ENCODE results near the gene RECQL. TPM values are rescaled to one million over a fixed set of nuclear protein-coding genes. Genes with fewer than 3 reads are reported as not detected.
A peak's percentile ranks its signal among the peaks of the same experiment; 100 is the strongest.
"Not testable (repeated sequence)": the region's sequence is repeated elsewhere in the genome, so short reads cannot be mapped to it uniquely, and the experiment has no call there.

RECQL gene
- total RNA-seq, 1 donor, result 95.9 TPM

DNA sequence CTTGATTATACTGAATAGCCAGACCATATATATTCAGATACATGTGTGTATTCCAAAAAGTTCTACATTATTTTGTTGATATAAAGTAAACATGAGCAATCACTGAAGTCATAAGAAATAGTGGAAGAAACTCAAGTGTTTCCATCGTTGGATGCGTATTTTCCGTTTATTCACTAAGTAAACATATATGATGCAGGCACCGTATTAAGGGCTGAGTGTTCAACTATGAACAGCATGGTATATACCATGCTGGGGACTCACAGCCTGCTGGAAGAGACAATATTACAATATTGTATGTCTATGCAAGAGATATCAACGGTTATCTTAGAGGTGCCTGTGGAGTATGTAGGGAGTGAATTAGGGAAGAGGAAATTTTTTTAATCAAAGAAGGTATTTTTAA is 62.8 kb downstream of the RECQL start:
- DNase-seq (ENCODE audit: low read depth), result no peak
- peak overlapping the region; percentile 89 for H3K4me3 ChIP-seq (ENCODE audit: low read depth, low read length)
- TF ChIP-seq, protein P1, sequence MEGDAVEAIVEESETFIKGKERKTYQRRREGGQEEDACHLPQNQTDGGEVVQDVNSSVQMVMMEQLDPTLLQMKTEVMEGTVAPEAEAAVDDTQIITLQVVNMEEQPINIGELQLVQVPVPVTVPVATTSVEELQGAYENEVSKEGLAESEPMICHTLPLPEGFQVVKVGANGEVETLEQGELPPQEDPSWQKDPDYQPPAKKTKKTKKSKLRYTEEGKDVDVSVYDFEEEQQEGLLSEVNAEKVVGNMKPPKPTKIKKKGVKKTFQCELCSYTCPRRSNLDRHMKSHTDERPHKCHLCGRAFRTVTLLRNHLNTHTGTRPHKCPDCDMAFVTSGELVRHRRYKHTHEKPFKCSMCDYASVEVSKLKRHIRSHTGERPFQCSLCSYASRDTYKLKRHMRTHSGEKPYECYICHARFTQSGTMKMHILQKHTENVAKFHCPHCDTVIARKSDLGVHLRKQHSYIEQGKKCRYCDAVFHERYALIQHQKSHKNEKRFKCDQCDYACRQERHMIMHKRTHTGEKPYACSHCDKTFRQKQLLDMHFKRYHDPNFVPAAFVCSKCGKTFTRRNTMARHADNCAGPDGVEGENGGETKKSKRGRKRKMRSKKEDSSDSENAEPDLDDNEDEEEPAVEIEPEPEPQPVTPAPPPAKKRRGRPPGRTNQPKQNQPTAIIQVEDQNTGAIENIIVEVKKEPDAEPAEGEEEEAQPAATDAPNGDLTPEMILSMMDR (IDR thresholded peaks at IDR 0.05; ENCODE audit: insufficient read depth, low read depth, low read length), result no peak

DNA sequence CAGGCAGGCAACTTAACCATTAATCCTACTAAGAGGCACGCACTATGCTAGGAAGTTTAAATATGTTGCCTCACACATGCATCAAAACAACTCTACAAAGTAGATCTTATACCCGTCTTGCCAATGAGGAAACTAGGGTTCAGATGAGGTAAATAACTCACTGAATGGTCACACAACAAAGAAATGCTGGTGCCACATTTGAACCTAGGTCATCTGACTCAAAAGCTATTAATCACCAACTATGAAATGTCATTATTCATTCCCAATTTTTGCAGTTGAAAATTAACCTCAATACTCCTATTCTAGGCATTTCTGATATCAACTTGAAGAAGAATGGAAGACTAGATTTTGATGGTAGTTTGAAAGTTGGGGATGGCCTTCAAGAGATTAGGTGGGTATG is 66.7 kb downstream of the RECQL start:
- no peak for DNase-seq (ENCODE audit: low read depth)
- TF ChIP-seq, protein P1 (IDR thresholded peaks at IDR 0.05; ENCODE audit: insufficient read depth, low read depth, low read length), result no peak

DNA sequence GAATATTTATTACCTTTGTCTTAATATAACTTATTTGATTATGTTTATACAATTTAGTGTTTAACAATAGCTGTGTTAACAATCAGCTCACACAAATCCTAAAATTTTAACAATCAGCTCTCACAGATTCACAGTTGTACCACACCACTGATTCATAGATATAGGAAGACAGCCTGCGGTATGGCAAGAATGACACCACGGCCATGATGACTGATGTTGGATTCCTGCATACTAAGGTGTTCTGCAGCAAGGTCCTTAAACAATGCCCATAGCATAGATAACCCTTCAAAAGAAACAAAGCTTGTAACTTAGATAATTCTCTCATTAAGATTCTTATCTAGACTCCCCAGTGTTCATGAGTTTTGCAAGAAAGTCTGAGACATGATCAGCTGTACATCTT is 67.9 kb downstream of the RECQL start:
- DNase-seq (ENCODE audit: low read depth), result no peak
- TF ChIP-seq, protein P1 (IDR thresholded peaks at IDR 0.05; ENCODE audit: insufficient read depth, low read depth, low read length), result no peak
- H3K4me3 ChIP-seq (ENCODE audit: low read depth, low read length), result no peak overlapping the region

More for the DNA sequence above, 66.7 kb downstream of the RECQL start:
- no peak overlapping the region for H3K4me3 ChIP-seq (ENCODE audit: low read depth, low read length)

DNA sequence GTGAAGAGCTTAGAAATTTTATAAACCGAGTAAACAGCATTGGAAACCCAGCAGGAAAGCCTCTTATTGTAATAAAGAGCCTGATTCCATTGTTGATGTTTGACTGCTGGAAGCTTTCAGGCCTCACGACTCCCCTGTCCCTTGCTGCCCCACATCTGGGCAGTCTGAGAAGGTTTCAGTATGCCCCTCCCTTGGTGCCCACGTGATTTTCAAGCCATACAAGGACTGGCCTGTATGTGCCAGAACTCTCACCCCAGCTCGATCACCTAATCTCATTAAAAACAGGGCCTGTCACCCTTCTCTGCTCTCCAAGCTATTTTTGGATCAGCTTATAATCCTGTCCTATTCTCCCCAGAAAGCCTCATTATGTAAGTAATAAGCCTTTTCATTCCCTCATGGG is 71.4 kb downstream of the RECQL start:
- no peak overlapping the region for H3K4me3 ChIP-seq (ENCODE audit: low read depth, low read length)
- no peak for DNase-seq (ENCODE audit: low read depth)
- TF ChIP-seq, protein P1 (IDR thresholded peaks at IDR 0.05; ENCODE audit: insufficient read depth, low read depth, low read length), result no peak

DNA sequence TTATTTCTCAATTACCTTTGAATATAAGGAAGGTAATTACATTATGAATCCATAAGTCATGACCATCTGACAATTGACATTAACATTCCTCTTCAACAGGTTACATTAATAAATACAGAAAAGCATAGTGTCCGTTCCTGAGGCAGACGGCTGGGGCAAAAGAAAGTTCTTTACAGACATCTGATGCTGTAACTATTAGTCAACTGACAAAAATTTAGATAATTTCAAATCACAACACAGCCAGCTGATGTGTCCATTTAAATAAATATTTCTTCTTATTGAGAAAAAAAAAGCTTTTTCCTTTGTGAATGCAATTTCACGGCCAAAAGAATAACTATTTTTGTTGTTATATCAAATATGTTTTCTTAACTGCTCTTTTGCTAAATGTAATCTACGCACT is 73.2 kb downstream of the RECQL start:
- TF ChIP-seq, protein P1 (IDR thresholded peaks at IDR 0.05; ENCODE audit: insufficient read depth, low read depth, low read length), result no peak
- H3K4me3 ChIP-seq (ENCODE audit: low read depth, low read length), result no peak overlapping the region
- no peak for DNase-seq (ENCODE audit: low read depth)

DNA sequence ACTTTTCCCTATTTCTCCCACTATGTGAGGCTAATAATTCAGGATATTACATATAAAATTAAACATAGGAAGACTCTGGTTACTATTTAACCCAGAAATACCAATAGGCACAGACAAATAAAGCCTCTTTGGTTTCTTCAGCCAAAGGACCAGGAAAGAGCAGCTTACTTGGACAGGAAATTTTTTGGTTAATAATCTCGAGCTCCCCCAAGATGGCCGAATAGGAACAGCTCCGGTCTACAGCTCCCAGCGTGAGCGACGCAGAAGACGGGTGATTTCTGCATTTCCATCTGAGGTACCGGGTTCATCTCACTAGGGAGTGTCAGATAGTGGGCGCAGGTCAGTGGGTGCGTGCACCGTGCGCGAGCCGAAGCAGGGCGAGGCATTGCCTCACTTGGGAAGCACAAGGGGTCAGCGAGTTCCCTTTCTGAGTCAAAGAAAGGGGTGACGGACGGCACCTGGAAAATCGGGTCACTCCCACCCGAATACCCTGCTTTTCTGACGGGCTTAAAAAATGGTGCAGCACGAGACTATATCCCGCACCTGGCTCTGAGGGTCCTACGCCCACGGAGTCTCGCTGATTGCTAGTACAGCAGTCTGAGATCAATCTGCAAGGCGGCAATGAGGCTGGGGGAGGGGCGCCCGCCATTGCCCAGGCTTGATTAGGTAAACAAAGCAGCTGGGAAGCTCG is 82.3 kb downstream of the RECQL start:
- H3K4me3 ChIP-seq (ENCODE audit: low read depth, low read length), result peak overlapping the region; percentile 32

More for the DNA sequence above, 82.3 kb downstream of the RECQL start:
- DNase-seq (ENCODE audit: low read depth), result not testable (repeated sequence)

Other genes starting within 250 kb of the RECQL start
- gene SLCO1A2, start 166.7 kb downstream of the RECQL start, total RNA-seq, result 0.32 and 0.86 TPM in 2 replicates
- not detected in 2 replicates for gene IAPP, start 128.7 kb downstream of the RECQL start, total RNA-seq
- gene PYROXD1, start 64.0 kb downstream of the RECQL start, total RNA-seq, result 9.5 and 11.3 TPM in 2 replicates
- gene GOLT1B, start 154 bp upstream of the RECQL start, total RNA-seq, result 59.3 and 99.3 TPM in 2 replicates
- under 0.01 and 0.86 TPM in 2 replicates for gene SPX, start 24.7 kb upstream of the RECQL start, total RNA-seq
- gene GYS2, start 103.2 kb upstream of the RECQL start, total RNA-seq, result not detected in 2 replicates
- gene LDHB, start 156.2 kb upstream of the RECQL start, total RNA-seq, result 525 and 613 TPM in 2 replicates

Measured in fibroblast of villous mesenchyme (primary cell).